ENCODE measurements around the gene COMMD6. TPM values are rescaled to one million over a fixed set of nuclear protein-coding genes. Genes with fewer than 3 reads are reported as not detected.

COMMD6 gene
- total and polyA plus RNA-seq, 9 of the 15 experiments (the other 6 are each of a cell fraction or from before 2014, with no cell fraction given): 32.6 to 116 (median 65.0) TPM

DNA sequence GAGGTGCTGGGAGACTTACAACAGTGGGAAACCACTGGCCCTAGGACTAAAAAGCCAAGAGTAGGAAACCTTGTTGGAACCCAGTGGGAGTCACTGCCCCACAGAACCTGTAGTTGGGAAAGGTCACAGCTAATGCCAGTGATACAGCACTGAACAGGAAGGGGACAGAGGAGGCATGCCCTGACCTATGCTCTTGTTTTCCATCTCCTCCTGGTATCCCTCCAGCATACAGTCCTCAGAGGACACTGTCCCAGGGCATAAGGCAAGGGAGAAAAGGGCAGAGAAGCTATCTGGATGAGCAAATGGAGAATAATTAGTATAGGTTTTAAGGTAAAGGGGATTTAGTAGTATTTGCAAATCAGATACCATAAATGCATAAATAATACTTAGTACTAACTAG, 44.5 kb downstream of the COMMD6 start:
- FAIRE-seq: no peak
- no peak for TF ChIP-seq SIX5 (IDR thresholded peaks at IDR 0.05; ENCODE audit: borderline replicate concordance in 1 of 2, insufficient read depth in 1 of 2, low read depth in 1 of 2, low read length in 2 of 2)
- no peak for TF ChIP-seq MCM5 (IDR thresholded peaks at IDR 0.05; ENCODE audit: low read depth)
- TF ChIP-seq ARID4B (CRISPR knock-in tag; IDR thresholded peaks at IDR 0.05): no peak
- TF ChIP-seq FIP1L1 (IDR thresholded peaks at IDR 0.05; ENCODE audit: low read depth, low read length, poor library complexity, severe bottlenecking): no peak
- TF ChIP-seq, protein P1, sequence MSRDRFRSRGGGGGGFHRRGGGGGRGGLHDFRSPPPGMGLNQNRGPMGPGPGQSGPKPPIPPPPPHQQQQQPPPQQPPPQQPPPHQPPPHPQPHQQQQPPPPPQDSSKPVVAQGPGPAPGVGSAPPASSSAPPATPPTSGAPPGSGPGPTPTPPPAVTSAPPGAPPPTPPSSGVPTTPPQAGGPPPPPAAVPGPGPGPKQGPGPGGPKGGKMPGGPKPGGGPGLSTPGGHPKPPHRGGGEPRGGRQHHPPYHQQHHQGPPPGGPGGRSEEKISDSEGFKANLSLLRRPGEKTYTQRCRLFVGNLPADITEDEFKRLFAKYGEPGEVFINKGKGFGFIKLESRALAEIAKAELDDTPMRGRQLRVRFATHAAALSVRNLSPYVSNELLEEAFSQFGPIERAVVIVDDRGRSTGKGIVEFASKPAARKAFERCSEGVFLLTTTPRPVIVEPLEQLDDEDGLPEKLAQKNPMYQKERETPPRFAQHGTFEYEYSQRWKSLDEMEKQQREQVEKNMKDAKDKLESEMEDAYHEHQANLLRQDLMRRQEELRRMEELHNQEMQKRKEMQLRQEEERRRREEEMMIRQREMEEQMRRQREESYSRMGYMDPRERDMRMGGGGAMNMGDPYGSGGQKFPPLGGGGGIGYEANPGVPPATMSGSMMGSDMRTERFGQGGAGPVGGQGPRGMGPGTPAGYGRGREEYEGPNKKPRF (IDR thresholded peaks at IDR 0.05; ENCODE audit: low read depth, low read length): no peak
- no peak for TF ChIP-seq HIVEP1 (CRISPR knock-in tag; IDR thresholded peaks at IDR 0.05)
- no peak for TF ChIP-seq ZBTB49 (CRISPR knock-in tag; IDR thresholded peaks at IDR 0.05; ENCODE audit: borderline replicate concordance)
- TF ChIP-seq CREB3L1 (IDR thresholded peaks at IDR 0.05; ENCODE audit: borderline replicate concordance, low read depth): no peak
- no peak for TF ChIP-seq CGGBP1 (CRISPR knock-in tag; IDR thresholded peaks at IDR 0.05)
- no peak for TF ChIP-seq EP300 (IDR thresholded peaks at IDR 0.05; ENCODE audit: low read length)
- TF ChIP-seq KDM4B (IDR thresholded peaks at IDR 0.05; ENCODE audit: borderline replicate concordance in 2 of 2, low read depth in 1 of 2): no peak
- TF ChIP-seq TAF7 (tag; IDR thresholded peaks at IDR 0.05): no peak

More for the DNA sequence above, 44.5 kb downstream of the COMMD6 start:
- no peak overlapping the region for H2AFZ ChIP-seq (ENCODE audit: low read depth, low read length)
- in situ Hi-C loops (cut with MboI) (no loop called here), intact Hi-C loops (cut with micrococcal nuclease) (no loop called here)
- no peak overlapping the region for H3K4me2 ChIP-seq (ENCODE audit: insufficient read depth, low read length)
- no peak overlapping the region for H3K9ac ChIP-seq (ENCODE audit: insufficient read depth in 1 of 2, low read depth in 2 of 2, low read length in 2 of 2)
- H3K4me3 ChIP-seq: no peak overlapping the region
- POLR2A ChIA-PET: no interaction called here
- BruUV-seq (replicated peaks): no TSS peak
- H3K4me1 ChIP-seq (replicated peaks in 1 of 2; ENCODE audit: control insufficient read depth in 2 of 2, insufficient read depth in 2 of 2, low read length in 2 of 2): no peaks in the 10 kb centered on the region
- ATAC-seq (no peak), DNase-seq (ENCODE audit: extremely low read depth in 1 of 4, low spot score in 3 of 4) (no peak)
- H3K9me1 ChIP-seq (ENCODE audit: control insufficient read depth, insufficient read depth, low read length): no peaks in the 10 kb centered on the region
- no peaks in the 10 kb centered on the region for H3K9me3 ChIP-seq (replicated peaks; ENCODE audit: control insufficient read depth, insufficient read depth, low read depth, low read length)
- H4K20me1 ChIP-seq (replicated peaks; ENCODE audit: control insufficient read depth, insufficient read depth, low read length): no peaks in the 10 kb centered on the region
- CTCF ChIA-PET (ENCODE audit: low intra/inter-chr PET ratio): no interaction called here
- no peaks in the 10 kb centered on the region for H3K79me2 ChIP-seq (ENCODE audit: control insufficient read depth, insufficient read depth, low read length)
- no peaks in the 10 kb centered on the region for H3K36me3 ChIP-seq (ENCODE audit: control insufficient read depth, insufficient read depth, low read length)
- no peak overlapping the region for H3K27ac ChIP-seq (ENCODE audit: extremely low read depth, low read depth, low read length)
- no peaks in the 10 kb centered on the region for H3K27me3 ChIP-seq (ENCODE audit: control insufficient read depth in 2 of 2, insufficient read depth in 2 of 2, low read length in 2 of 2)

All from K562 (cell line).